Measurements from ENCODE around the gene STIP1. TPM values are rescaled to one million over a fixed set of nuclear protein-coding genes. Genes with fewer than 3 reads are reported as not detected.

STIP1 gene
- total and polyA plus RNA-seq, 9 of the 15 experiments (the other 6 are each of a cell fraction or from before 2014, with no cell fraction given), result 58.1 to 465 (median 346) TPM

- TF ChIP-seq, protein P1, sequence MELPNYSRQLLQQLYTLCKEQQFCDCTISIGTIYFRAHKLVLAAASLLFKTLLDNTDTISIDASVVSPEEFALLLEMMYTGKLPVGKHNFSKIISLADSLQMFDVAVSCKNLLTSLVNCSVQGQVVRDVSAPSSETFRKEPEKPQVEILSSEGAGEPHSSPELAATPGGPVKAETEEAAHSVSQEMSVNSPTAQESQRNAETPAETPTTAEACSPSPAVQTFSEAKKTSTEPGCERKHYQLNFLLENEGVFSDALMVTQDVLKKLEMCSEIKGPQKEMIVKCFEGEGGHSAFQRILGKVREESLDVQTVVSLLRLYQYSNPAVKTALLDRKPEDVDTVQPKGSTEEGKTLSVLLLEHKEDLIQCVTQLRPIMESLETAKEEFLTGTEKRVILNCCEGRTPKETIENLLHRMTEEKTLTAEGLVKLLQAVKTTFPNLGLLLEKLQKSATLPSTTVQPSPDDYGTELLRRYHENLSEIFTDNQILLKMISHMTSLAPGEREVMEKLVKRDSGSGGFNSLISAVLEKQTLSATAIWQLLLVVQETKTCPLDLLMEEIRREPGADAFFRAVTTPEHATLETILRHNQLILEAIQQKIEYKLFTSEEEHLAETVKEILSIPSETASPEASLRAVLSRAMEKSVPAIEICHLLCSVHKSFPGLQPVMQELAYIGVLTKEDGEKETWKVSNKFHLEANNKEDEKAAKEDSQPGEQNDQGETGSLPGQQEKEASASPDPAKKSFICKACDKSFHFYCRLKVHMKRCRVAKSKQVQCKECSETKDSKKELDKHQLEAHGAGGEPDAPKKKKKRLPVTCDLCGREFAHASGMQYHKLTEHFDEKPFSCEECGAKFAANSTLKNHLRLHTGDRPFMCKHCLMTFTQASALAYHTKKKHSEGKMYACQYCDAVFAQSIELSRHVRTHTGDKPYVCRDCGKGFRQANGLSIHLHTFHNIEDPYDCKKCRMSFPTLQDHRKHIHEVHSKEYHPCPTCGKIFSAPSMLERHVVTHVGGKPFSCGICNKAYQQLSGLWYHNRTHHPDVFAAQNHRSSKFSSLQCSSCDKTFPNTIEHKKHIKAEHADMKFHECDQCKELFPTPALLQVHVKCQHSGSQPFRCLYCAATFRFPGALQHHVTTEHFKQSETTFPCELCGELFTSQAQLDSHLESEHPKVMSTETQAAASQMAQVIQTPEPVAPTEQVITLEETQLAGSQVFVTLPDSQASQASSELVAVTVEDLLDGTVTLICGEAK (IDR thresholded peaks at IDR 0.05), result peak; percentile 95
- TF ChIP-seq, protein P1 (CRISPR knock-in tag; IDR thresholded peaks at IDR 0.05), result no peak
- TF ChIP-seq TOE1 (IDR thresholded peaks at IDR 0.05; ENCODE audit: borderline replicate concordance) (peak; percentile 58; the same call in 1 of the 2 replicates), TOE1 (CRISPR knock-in tag; IDR thresholded peaks at IDR 0.05; ENCODE audit: borderline replicate concordance, low read depth) (no peak), SMAD4 (CRISPR knock-in tag; conservative IDR thresholded peaks at IDR 0.05) (peak; percentile 66), JUNB (CRISPR knock-in tag; conservative IDR thresholded peaks at IDR 0.05) (0 out of 2 replicates have a peak, but pooled peaks have one; percentile 48), GATAD2B (IDR thresholded peaks at IDR 0.05; ENCODE audit: borderline replicate concordance) (no peak; the same call in 1 of the 2 replicates), HDAC2 (IDR thresholded peaks at IDR 0.05) (0 out of 2 replicates have a peak, but pooled peaks have one; percentile 26), CCAR2 (IDR thresholded peaks at IDR 0.05; ENCODE audit: low read depth, low read length) (no peak), RAD51 (IDR thresholded peaks at IDR 0.05; ENCODE audit: borderline replicate concordance, low read depth) (no peak), DEAF1 (CRISPR knock-in tag; IDR thresholded peaks at IDR 0.05) (no peak; the same call in 1 of the 2 replicates)
- TF ChIP-seq, protein P2, sequence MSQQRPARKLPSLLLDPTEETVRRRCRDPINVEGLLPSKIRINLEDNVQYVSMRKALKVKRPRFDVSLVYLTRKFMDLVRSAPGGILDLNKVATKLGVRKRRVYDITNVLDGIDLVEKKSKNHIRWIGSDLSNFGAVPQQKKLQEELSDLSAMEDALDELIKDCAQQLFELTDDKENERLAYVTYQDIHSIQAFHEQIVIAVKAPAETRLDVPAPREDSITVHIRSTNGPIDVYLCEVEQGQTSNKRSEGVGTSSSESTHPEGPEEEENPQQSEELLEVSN (IDR thresholded peaks at IDR 0.05; ENCODE audit: borderline replicate concordance in 1 of 2, extremely low read depth in 1 of 2, insufficient read depth in 1 of 2, insufficient read length in 1 of 2, low read depth in 1 of 2, low read length in 1 of 2, poor library complexity in 1 of 2, severe bottlenecking in 1 of 2), result peak in 1 of 2 experiments; percentile 61
Observed at GRCh38 chr11:64240435-64241240, 54.7 kb downstream of the STIP1 start, which contains the start of gene FKBP2 (continued).
